ENCODE results near the gene NCOA3.

DNA sequence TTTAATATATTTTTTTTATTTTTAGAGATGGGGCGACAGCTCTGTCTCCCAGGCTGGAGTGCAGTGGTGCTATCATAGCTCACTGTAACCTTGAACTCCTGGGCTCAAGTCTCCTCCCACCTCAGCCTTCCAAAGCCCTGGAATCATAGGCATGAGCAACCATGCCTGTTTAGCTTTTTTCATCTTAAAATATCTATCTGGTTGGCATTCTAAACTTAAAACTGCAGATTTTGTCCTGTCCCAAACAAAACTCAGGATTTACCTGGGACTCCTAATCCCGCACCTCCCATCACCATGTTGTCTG, 158.9 kb downstream of the NCOA3 start:
- TF ChIP-seq CTCF (IDR thresholded peaks at IDR 0.05 in 2 of 3, conservative IDR thresholded peaks at IDR 0.05 in 1 of 3; ENCODE audit: borderline replicate concordance in 1 of 3, insufficient read depth in 1 of 3, low read depth in 2 of 3, low read length in 2 of 3): no peak
- no peak for TF ChIP-seq POLR2AphosphoS5 (IDR thresholded peaks at IDR 0.05; ENCODE audit: low read depth, low read length)
- no peak for TF ChIP-seq EZH2 (IDR thresholded peaks at IDR 0.05)
- no peak for TF ChIP-seq POLR2A (IDR thresholded peaks at IDR 0.05; ENCODE audit: borderline replicate concordance, extremely low read depth, insufficient read depth, insufficient read length)
- TF ChIP-seq FOSL1 (IDR thresholded peaks at IDR 0.05; ENCODE audit: low read depth): no peak

All from HCT116 (cell line).